Measurements from ENCODE around the gene SLC1A2.

SLC1A2 gene

GRCh38 chr11:35376118-35376510 lies 43.2 kb downstream of the SLC1A2 start:
- DNase-seq (ENCODE audit: low read depth in 2 of 2), result no peak

GRCh38 chr11:35375332-35376117 lies 43.8 kb downstream of the SLC1A2 start:
- no peak for DNase-seq (ENCODE audit: low read depth in 2 of 2)

- DNase-seq (ENCODE audit: low read depth in 2 of 2), result no peak
These were observed 45.9 kb downstream of the SLC1A2 start for GRCh38 chr11:35373284-35373933.

GRCh38 chr11:35372565-35373283 lies 46.6 kb downstream of the SLC1A2 start:
- DNase-seq (ENCODE audit: low read depth in 2 of 2), result no peak

- no peak for DNase-seq (ENCODE audit: low read depth in 2 of 2)
These were observed 51.9 kb downstream of the SLC1A2 start for GRCh38 chr11:35367491-35367890.

GRCh38 chr11:35366798-35367197 lies 52.6 kb downstream of the SLC1A2 start:
- no peak for DNase-seq (ENCODE audit: low read depth in 2 of 2)

GRCh38 chr11:35365961-35366360 lies 53.4 kb downstream of the SLC1A2 start:
- no peak for DNase-seq (ENCODE audit: low read depth in 2 of 2)

- DNase-seq (ENCODE audit: low read depth in 2 of 2), result no peak
These were observed 54.0 kb downstream of the SLC1A2 start for GRCh38 chr11:35365395-35365794.

- no peak for DNase-seq (ENCODE audit: low read depth in 2 of 2)
These were observed 55.2 kb downstream of the SLC1A2 start for GRCh38 chr11:35363854-35364780.

- no peak for DNase-seq (ENCODE audit: low read depth in 2 of 2)
These were observed 56.0 kb downstream of the SLC1A2 start for GRCh38 chr11:35363246-35363801.

- DNase-seq (ENCODE audit: low read depth in 2 of 2), result no peak
These were observed 56.8 kb downstream of the SLC1A2 start for GRCh38 chr11:35362521-35362980.

- DNase-seq (ENCODE audit: low read depth in 2 of 2), result no peak
These were observed 59.3 kb downstream of the SLC1A2 start for GRCh38 chr11:35360055-35360530.

GRCh38 chr11:35359321-35360054 lies 59.9 kb downstream of the SLC1A2 start:
- no peak for DNase-seq (ENCODE audit: low read depth in 2 of 2)

GRCh38 chr11:35358391-35358790 lies 61.0 kb downstream of the SLC1A2 start:
- no peak for DNase-seq (ENCODE audit: low read depth in 2 of 2)

GRCh38 chr11:35357923-35358322 lies 61.4 kb downstream of the SLC1A2 start:
- no peak for DNase-seq (ENCODE audit: low read depth in 2 of 2)

GRCh38 chr11:35355102-35355749 lies 64.1 kb downstream of the SLC1A2 start:
- no peak for DNase-seq (ENCODE audit: low read depth in 2 of 2)

GRCh38 chr11:35354644-35355043 lies 64.7 kb downstream of the SLC1A2 start:
- DNase-seq (ENCODE audit: low read depth in 2 of 2), result no peak

- no peak for DNase-seq (ENCODE audit: low read depth in 2 of 2)
These were observed 67.1 kb downstream of the SLC1A2 start for GRCh38 chr11:35352077-35352888.

- DNase-seq (ENCODE audit: low read depth in 2 of 2), result no peak
These were observed 69.5 kb downstream of the SLC1A2 start for GRCh38 chr11:35349897-35350296.
